Umbilical cord (tissue), 2 donors: ENCODE data around the gene CDC45. TPM values are rescaled to one million over a fixed set of nuclear protein-coding genes. Genes with fewer than 3 reads are reported as not detected.
A peak's percentile ranks its signal among the peaks of the same experiment; 100 is the strongest.
"Not testable (repeated sequence)": the region's sequence is repeated elsewhere in the genome, so short reads cannot be mapped to it uniquely, and the experiment has no call there.

ENCODE experiments used
- DNase-seq: peaks from one replicate; pipeline ENCODE4 v3.0.0-alpha.2; 2015; ENCODE audit warnings: low spot score
- total RNA-seq: library from RNA; depleted of rRNA; stranded (reverse); fragments of >200 nt; gene quantifications from one replicate; pipeline ENCODE4 v1.2.3, GENCODE V29; 2014; ENCODE audit warnings: low replicate concordance; ENCODE audit not compliant: insufficient read depth

CDC45 gene
- total RNA-seq, result 0.96 TPM

GRCh38 chr22:19479355-19480172 lies at the start of gene CDC45:
CDC45 (plus strand) TSS chr22:19479920; CDS start chr22:19479969, 49 bp downstream.
- peak; percentile 100 for DNase-seq

- DNase-seq, result peak; percentile 47
Observed at GRCh38 chr22:19429950-19430889, 49.5 kb upstream of the CDC45 start.

GRCh38 chr22:19430890-19431541 lies 48.7 kb upstream of the CDC45 start:
- peak; percentile 18 for DNase-seq

GRCh38 chr22:19431649-19432132 lies 48.0 kb upstream of the CDC45 start, which contains the start of gene HIRA:
HIRA (minus strand) TSS chr22:19431733; CDS start chr22:19431476, 257 bp downstream.
- peak; percentile 78 for DNase-seq

GRCh38 chr22:19432133-19432851 lies 47.4 kb upstream of the CDC45 start, which contains the start of gene MRPL40:
MRPL40 (plus strand) TSS chr22:19432545; CDS start chr22:19432555, 10 bp downstream.
- DNase-seq, result peak; percentile 97

- no peak for DNase-seq
Observed at GRCh38 chr22:19434401-19434800, 45.3 kb upstream of the CDC45 start.

GRCh38 chr22:19434829-19435580 lies 44.7 kb upstream of the CDC45 start:
- no peak for DNase-seq

GRCh38 chr22:19436444-19437161 lies 43.1 kb upstream of the CDC45 start:
- not testable (repeated sequence) for DNase-seq

- no peak for DNase-seq
Observed at GRCh38 chr22:19438298-19438697, 41.4 kb upstream of the CDC45 start.

- no peak for DNase-seq
Observed at GRCh38 chr22:19440411-19441195, 39.1 kb upstream of the CDC45 start.

GRCh38 chr22:19442166-19442565 lies 37.6 kb upstream of the CDC45 start:
- DNase-seq, result no peak

- no peak for DNase-seq
Observed at GRCh38 chr22:19443544-19444211, 36.0 kb upstream of the CDC45 start.

GRCh38 chr22:19445279-19445982 lies 34.3 kb upstream of the CDC45 start:
- DNase-seq, result not testable (repeated sequence)

GRCh38 chr22:19446603-19447329 lies 33.0 kb upstream of the CDC45 start:
- no peak for DNase-seq

GRCh38 chr22:19447330-19448075 lies 32.2 kb upstream of the CDC45 start, which contains the start of gene C22orf39:
C22orf39 (minus strand) TSS chr22:19447711; CDS start chr22:19447688, 23 bp downstream.
- DNase-seq, result peak; percentile 97
